ENCODE measurements around the gene PRKCE.

DNA sequence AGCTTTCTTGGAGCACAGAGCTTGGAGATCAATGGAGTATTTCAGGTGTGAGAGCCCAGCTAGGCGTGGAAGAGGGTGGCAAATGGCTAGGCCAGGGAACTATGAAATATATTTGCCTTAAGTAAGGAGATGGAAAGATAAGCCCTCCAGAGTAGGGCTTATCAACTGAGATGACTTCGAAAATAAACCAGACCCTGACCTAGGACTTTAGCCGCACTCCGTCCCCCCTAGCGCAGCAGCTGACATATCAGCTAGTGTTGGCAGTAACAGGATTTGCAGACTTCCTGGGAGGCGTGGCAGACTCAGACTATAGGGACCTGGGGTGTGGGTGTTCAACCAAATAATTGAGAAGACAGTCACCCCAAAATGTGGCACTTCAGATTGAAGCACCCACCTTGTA is 518.0 kb downstream of the PRKCE start:
- TF ChIP-seq CTCF (IDR thresholded peaks at IDR 0.05) (no peak), POLR2A (IDR thresholded peaks at IDR 0.05) (no peak)
